Measurements from ENCODE around the gene ZC3H13.

DNA sequence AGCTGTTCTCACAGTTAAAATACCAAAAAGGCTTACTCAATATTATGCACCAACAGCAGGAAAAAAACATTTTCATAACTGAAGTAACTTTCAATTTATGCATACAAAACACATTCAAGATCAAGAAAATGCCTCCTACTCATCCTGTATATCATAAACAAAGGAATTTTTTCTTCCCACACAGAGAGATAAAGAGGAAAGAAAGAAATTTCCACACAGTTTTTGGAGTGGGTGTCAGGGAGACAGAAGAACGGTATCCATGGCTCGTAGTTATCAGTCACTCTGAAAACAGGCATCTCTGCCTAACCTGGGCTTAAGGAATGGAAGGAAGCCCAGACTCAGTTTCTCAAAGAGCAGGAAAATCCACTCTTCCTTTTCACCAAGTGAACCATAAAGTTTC is 108.6 kb downstream of the ZC3H13 start:
- TF ChIP-seq, protein P1, sequence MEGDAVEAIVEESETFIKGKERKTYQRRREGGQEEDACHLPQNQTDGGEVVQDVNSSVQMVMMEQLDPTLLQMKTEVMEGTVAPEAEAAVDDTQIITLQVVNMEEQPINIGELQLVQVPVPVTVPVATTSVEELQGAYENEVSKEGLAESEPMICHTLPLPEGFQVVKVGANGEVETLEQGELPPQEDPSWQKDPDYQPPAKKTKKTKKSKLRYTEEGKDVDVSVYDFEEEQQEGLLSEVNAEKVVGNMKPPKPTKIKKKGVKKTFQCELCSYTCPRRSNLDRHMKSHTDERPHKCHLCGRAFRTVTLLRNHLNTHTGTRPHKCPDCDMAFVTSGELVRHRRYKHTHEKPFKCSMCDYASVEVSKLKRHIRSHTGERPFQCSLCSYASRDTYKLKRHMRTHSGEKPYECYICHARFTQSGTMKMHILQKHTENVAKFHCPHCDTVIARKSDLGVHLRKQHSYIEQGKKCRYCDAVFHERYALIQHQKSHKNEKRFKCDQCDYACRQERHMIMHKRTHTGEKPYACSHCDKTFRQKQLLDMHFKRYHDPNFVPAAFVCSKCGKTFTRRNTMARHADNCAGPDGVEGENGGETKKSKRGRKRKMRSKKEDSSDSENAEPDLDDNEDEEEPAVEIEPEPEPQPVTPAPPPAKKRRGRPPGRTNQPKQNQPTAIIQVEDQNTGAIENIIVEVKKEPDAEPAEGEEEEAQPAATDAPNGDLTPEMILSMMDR (IDR thresholded peaks at IDR 0.05; ENCODE audit: low read depth, low read length, poor library complexity, severe bottlenecking) = no peak
- no peak for TF ChIP-seq EZH2phosphoT487 (IDR thresholded peaks at IDR 0.05; ENCODE audit: borderline replicate concordance, low read length)

Data from DOHH2 (cell line).